Trophoblast cell (in vitro differentiated cells and primary cell): ENCODE measurements around the gene PHB1.

Experiments
- DNase-seq, 2 donors: peaks; one replicate each; pipeline ENCODE4 v3.0.0-alpha.2; 2016
- H2AFZ ChIP-seq: 2 replicates; pipeline ENCODE4 v1.6.1; 2013; ENCODE audit warnings: low read length, moderate library complexity, mild to moderate bottlenecking; ENCODE audit not compliant: insufficient read depth, poor library complexity
- H2AK5ac ChIP-seq: 2 replicates; pipeline ENCODE4 v1.6.1; 2013; ENCODE audit warnings: mild to moderate bottlenecking, low read length
- H2BK120ac ChIP-seq: 2 replicates; pipeline ENCODE4 v1.6.1; 2013; ENCODE audit warnings: low read length, mild to moderate bottlenecking, moderate library complexity; ENCODE audit not compliant: insufficient read depth, poor library complexity
- H2BK12ac ChIP-seq: 2 replicates; pipeline ENCODE4 v1.6.1; 2013; ENCODE audit warnings: mild to moderate bottlenecking, low read length, moderate library complexity
- H2BK5ac ChIP-seq: 2 replicates; pipeline ENCODE4 v1.6.1; 2013; ENCODE audit warnings: low read length, low read depth, moderate library complexity, mild to moderate bottlenecking; ENCODE audit not compliant: poor library complexity
- H3K14ac ChIP-seq: 2 replicates; pipeline ENCODE4 v1.6.1; 2013; ENCODE audit warnings: mild to moderate bottlenecking, low read length
- H3K18ac ChIP-seq: 2 replicates; pipeline ENCODE4 v1.6.1; 2013; ENCODE audit warnings: mild to moderate bottlenecking, low read length
- H3K23ac ChIP-seq: 2 replicates; pipeline ENCODE4 v1.6.1; 2013; ENCODE audit warnings: low read length
- H3K27ac ChIP-seq: 2 replicates; pipeline ENCODE4 v1.5.1; 2013; ENCODE audit warnings: low read depth, mild to moderate bottlenecking, inconsistent platforms, low read length, moderate library complexity
- H3K27me3 ChIP-seq: 2 replicates; pipeline ENCODE4 v1.6.1; 2013; ENCODE audit warnings: inconsistent platforms, mild to moderate bottlenecking, low read length, moderate library complexity; ENCODE audit not compliant: insufficient read depth
- H3K36me3 ChIP-seq, 2 experiments: 1 replicate in 1 of 2; 2 replicates in 1 of 2; pipeline ENCODE4 v1.6.1; 2013; ENCODE audit warnings: low read length in 2 of 2, mild to moderate bottlenecking in 2 of 2, moderate library complexity in 1 of 2; ENCODE audit not compliant: insufficient read depth in 2 of 2, control insufficient read depth in 1 of 2
- H3K4ac ChIP-seq: 2 replicates; pipeline ENCODE4 v1.6.1; 2013; ENCODE audit warnings: low read depth, mild to moderate bottlenecking, low read length, moderate library complexity
- H3K4me1 ChIP-seq, 2 experiments: 1 replicate in 1 of 2; 2 replicates in 1 of 2; pipeline ENCODE4 v1.6.1; 2013; ENCODE audit warnings: low read length in 2 of 2, mild to moderate bottlenecking in 2 of 2, moderate library complexity in 1 of 2; ENCODE audit not compliant: insufficient read depth in 2 of 2, control insufficient read depth in 1 of 2
- H3K4me2 ChIP-seq: 2 replicates; pipeline ENCODE4 v1.6.1; 2013; ENCODE audit warnings: inconsistent platforms, mild to moderate bottlenecking, low read length, moderate library complexity
- H3K4me3 ChIP-seq: 2 replicates; pipeline ENCODE4 v1.5.1; 2013; ENCODE audit warnings: mild to moderate bottlenecking, low read depth, low read length, inconsistent platforms
- H3K79me1 ChIP-seq: one replicate; pipeline ENCODE4 v1.6.1; 2013; ENCODE audit warnings: low read length
- H3K79me2 ChIP-seq: 2 replicates; pipeline ENCODE4 v1.6.1; 2013; ENCODE audit warnings: low read length, mild to moderate bottlenecking; ENCODE audit not compliant: control insufficient read depth, insufficient read depth, poor library complexity
- H3K9ac ChIP-seq: 2 replicates; pipeline ENCODE4 v1.6.1; 2013; ENCODE audit warnings: mild to moderate bottlenecking, low read length
- H3K9me3 ChIP-seq: 2 replicates; pipeline ENCODE4 v1.6.1; 2013; ENCODE audit warnings: low read depth, mild to moderate bottlenecking, control low read depth, inconsistent platforms, low read length; ENCODE audit not compliant: insufficient read depth
- H4K12ac ChIP-seq: 2 replicates; pipeline ENCODE4 v1.6.1; 2013; ENCODE audit warnings: low read depth, mild to moderate bottlenecking, low read length, moderate library complexity
- H4K8ac ChIP-seq: 2 replicates; pipeline ENCODE4 v1.6.1; 2013; ENCODE audit warnings: low read depth, mild to moderate bottlenecking, low read length, moderate library complexity
- H4K91ac ChIP-seq: one replicate; pipeline ENCODE4 v1.6.1; 2013; ENCODE audit warnings: low read depth, mild to moderate bottlenecking, low read length, moderate library complexity
- WGBS: extraction: QIAGEN DNeasy Blood & Tissue Kit; methylation state at CpG from one replicate; pipeline ENCODE4 v1.1.7; 2013; ENCODE audit warnings: missing lambda C conversion rate; ENCODE audit not compliant: insufficient read length, insufficient coverage; ENCODE audit errors: extremely low coverage; 5-methylcytosine and 5-hydroxymethylcytosine counted together

PHB1 gene

GRCh38 chr17:49439673-49440571 lies 25.2 kb upstream of the PHB1 start:
- H3K79me1 ChIP-seq = no peaks in the 10 kb centered on the region
- no CpG with 5 or more reads among the region's 9 CpGs for WGBS

GRCh38 chr17:49439305-49439672 lies 24.6 kb upstream of the PHB1 start:
- Histone ChIP-seq H4K91ac (no peak overlapping the region), H2BK12ac (no peak overlapping the region), H3K4me1 (peaks cover 4 to 5% of the 10 kb centered on the region in 2 experiments), H3K79me2 (no peaks in the 10 kb centered on the region), H2BK120ac (no peak overlapping the region), H3K9me3 (no peaks in the 10 kb centered on the region), H3K79me1 (no peaks in the 10 kb centered on the region), H3K4ac (no peak overlapping the region), H3K27ac (no peak overlapping the region), H2AFZ (no peak overlapping the region), H3K36me3 (no peaks in the 10 kb centered on the region), H3K23ac (no peak overlapping the region), H3K9ac (no peak overlapping the region), H3K18ac (no peak overlapping the region), H4K8ac (no peak overlapping the region), H4K12ac (no peak overlapping the region), H3K4me3 (no peak overlapping the region), H2BK5ac (no peak overlapping the region), H3K4me2 (no peak overlapping the region), H2AK5ac (no peak overlapping the region), H3K27me3 (peaks cover 3% of the 10 kb centered on the region), H3K14ac (no peak overlapping the region)
- no peak for DNase-seq
- WGBS = no CpG with 5 or more reads among the region's 3 CpGs

More at GRCh38 chr17:49439673-49440571, 25.2 kb upstream of the PHB1 start:
- Histone ChIP-seq H2AK5ac (no peak overlapping the region), H2BK12ac (no peak overlapping the region), H4K8ac (no peak overlapping the region), H3K27me3 (peaks cover 3% of the 10 kb centered on the region), H3K23ac (no peak overlapping the region), H3K9me3 (no peaks in the 10 kb centered on the region), H3K4me3 (no peak overlapping the region), H4K91ac (no peak overlapping the region), H3K9ac (no peak overlapping the region), H3K27ac (no peak overlapping the region), H2AFZ (no peak overlapping the region), H3K4me1 (peaks cover 4 to 5% of the 10 kb centered on the region in 2 experiments), H3K14ac (no peak overlapping the region), H3K18ac (no peak overlapping the region), H3K4ac (no peak overlapping the region), H2BK5ac (no peak overlapping the region), H3K36me3 (no peaks in the 10 kb centered on the region), H3K79me2 (no peaks in the 10 kb centered on the region), H3K4me2 (no peak overlapping the region), H4K12ac (no peak overlapping the region), H2BK120ac (no peak overlapping the region)
- no peak for DNase-seq

- Histone ChIP-seq H3K4me3 (no peak overlapping the region), H3K9ac (no peak overlapping the region), H2AK5ac (no peak overlapping the region), H3K14ac (no peak overlapping the region), H3K9me3 (no peaks in the 10 kb centered on the region), H3K27ac (no peak overlapping the region), H2BK120ac (no peak overlapping the region), H2BK12ac (no peak overlapping the region), H3K4me2 (peak overlapping the region; percentile 47), H3K4ac (no peak overlapping the region), H4K12ac (no peak overlapping the region), H3K79me2 (no peaks in the 10 kb centered on the region), H3K18ac (no peak overlapping the region), H4K91ac (no peak overlapping the region), H3K23ac (no peak overlapping the region), H3K4me1 (peaks cover 4 to 5% of the 10 kb centered on the region in 2 experiments), H2AFZ (no peak overlapping the region), H2BK5ac (no peak overlapping the region), H3K36me3 (no peaks in the 10 kb centered on the region), H4K8ac (no peak overlapping the region), H3K27me3 (peaks cover 3% of the 10 kb centered on the region), H3K79me1 (no peaks in the 10 kb centered on the region)
- WGBS = no CpG with 5 or more reads among the region's 30 CpGs
- no peak for DNase-seq
These were observed 24.0 kb upstream of the PHB1 start for GRCh38 chr17:49438436-49439278.

DNA sequence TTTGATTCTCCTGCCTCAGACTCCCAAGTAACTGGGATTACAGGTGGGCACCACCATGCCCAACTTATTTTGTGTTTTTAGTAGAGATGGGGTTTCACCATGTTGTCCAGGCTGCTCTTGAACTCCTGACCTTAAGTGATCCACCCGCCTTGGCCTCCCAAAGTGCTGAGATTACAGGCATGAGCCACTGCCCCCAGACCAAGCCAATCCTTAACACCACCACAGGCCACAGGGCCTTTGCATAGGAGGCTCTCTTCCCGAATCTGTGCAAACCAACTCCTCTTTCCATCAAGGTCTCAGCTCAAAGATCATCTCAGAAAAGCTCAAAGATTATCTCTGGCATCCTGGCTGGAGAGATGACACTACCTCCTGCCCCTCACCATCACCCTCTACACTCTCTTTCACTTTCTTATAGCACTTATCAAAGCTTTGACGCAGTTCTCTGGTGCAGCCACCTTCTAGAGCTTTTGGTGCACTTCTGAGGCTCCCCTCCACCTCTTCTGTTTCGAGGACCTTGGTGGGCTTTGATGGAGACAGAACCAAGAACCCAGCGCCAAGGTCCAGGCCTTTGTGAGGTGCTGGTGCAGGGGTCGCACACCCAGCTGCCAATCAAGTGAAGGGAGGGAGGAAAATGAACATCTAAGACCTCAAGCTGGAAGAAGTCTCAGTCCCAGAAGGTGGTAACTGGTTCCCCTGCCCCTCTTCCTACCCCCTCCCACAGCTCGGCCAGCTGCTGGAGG lies 23.2 kb upstream of the PHB1 start:
- H3K79me1 ChIP-seq = no peaks in the 10 kb centered on the region
- H3K4me3 ChIP-seq = no peak overlapping the region
- no peak overlapping the region for H4K8ac ChIP-seq
- no peak overlapping the region for H2BK5ac ChIP-seq
- no peak overlapping the region for H2BK120ac ChIP-seq
- H3K27me3 ChIP-seq = peaks cover 3% of the 10 kb centered on the region
- H3K36me3 ChIP-seq = no peaks in the 10 kb centered on the region
- no peak overlapping the region for H3K23ac ChIP-seq
- no peak overlapping the region for H2BK12ac ChIP-seq
- H3K9me3 ChIP-seq = no peaks in the 10 kb centered on the region
- no CpG with 5 or more reads among the region's 7 CpGs for WGBS
- H3K18ac ChIP-seq = no peak overlapping the region
- no peak overlapping the region for H4K91ac ChIP-seq
- DNase-seq = no peak
- peak overlapping the region; percentile 47 for H3K4me2 ChIP-seq
- H4K12ac ChIP-seq = no peak overlapping the region
- no peak overlapping the region for H3K9ac ChIP-seq
- no peak overlapping the region for H2AFZ ChIP-seq
- no peak overlapping the region for H2AK5ac ChIP-seq
- H3K4ac ChIP-seq = no peak overlapping the region
- peaks cover 4 to 5% of the 10 kb centered on the region in 2 experiments for H3K4me1 ChIP-seq
- no peak overlapping the region for H3K14ac ChIP-seq
- no peaks in the 10 kb centered on the region for H3K79me2 ChIP-seq
- H3K27ac ChIP-seq = no peak overlapping the region
